Kidney epithelial cell (primary cell): ENCODE measurements around the gene DIP2C. TPM values are rescaled to one million over a fixed set of nuclear protein-coding genes. Genes with fewer than 3 reads are reported as not detected.

ENCODE experiments used
- DNase-seq: peaks from one replicate; pipeline ENCODE4 v3.0.0-alpha.2; 2010; ENCODE audit warnings: low read depth
- H3K27me3 ChIP-seq: 2 replicates; pipeline ENCODE4 v1.6.0; 2011; ENCODE audit warnings: low read length; ENCODE audit not compliant: control insufficient read depth, insufficient read depth
- H3K36me3 ChIP-seq: 2 replicates; pipeline ENCODE4 v1.5.1; 2011; ENCODE audit warnings: low read length; ENCODE audit not compliant: control insufficient read depth, insufficient read depth
- H3K4me3 ChIP-seq: 2 replicates; pipeline ENCODE4 v1.5.1; 2011; ENCODE audit warnings: low read depth, mild to moderate bottlenecking, control low read depth, low read length
- total RNA-seq: library from RNA; depleted of rRNA; stranded (reverse); fragments of >200 nt; gene quantifications from 2 replicates; pipeline ENCODE4 v1.2.3, GENCODE V29; 2015
- TF ChIP-seq, protein P1 (sequence below): IDR thresholded peaks from 2 replicates; pipeline ENCODE4 v1.5.1; 2011; ENCODE audit warnings: mild to moderate bottlenecking, moderate library complexity, low read length, control low read depth, inconsistent platforms; ENCODE audit not compliant: insufficient read depth, poor library complexity, severe bottlenecking

DIP2C gene
- total RNA-seq, 1 donor from 2014 or later = 19.2 TPM

GRCh38 chr10:677750-678661, 11.5 kb downstream of the DIP2C start:
- TF ChIP-seq, protein P1, sequence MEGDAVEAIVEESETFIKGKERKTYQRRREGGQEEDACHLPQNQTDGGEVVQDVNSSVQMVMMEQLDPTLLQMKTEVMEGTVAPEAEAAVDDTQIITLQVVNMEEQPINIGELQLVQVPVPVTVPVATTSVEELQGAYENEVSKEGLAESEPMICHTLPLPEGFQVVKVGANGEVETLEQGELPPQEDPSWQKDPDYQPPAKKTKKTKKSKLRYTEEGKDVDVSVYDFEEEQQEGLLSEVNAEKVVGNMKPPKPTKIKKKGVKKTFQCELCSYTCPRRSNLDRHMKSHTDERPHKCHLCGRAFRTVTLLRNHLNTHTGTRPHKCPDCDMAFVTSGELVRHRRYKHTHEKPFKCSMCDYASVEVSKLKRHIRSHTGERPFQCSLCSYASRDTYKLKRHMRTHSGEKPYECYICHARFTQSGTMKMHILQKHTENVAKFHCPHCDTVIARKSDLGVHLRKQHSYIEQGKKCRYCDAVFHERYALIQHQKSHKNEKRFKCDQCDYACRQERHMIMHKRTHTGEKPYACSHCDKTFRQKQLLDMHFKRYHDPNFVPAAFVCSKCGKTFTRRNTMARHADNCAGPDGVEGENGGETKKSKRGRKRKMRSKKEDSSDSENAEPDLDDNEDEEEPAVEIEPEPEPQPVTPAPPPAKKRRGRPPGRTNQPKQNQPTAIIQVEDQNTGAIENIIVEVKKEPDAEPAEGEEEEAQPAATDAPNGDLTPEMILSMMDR = no peak
- Histone ChIP-seq H3K4me3 (no peak overlapping the region), H3K27me3 (no peaks in the 10 kb centered on the region), H3K36me3 (peaks cover 2% of the 10 kb centered on the region)
- DNase-seq = no peak

- Histone ChIP-seq H3K4me3 (no peak overlapping the region), H3K27me3 (no peaks in the 10 kb centered on the region), H3K36me3 (peaks cover 2% of the 10 kb centered on the region)
- TF ChIP-seq, protein P1 = no peak
- DNase-seq = no peak
Observed at GRCh38 chr10:677038-677437, 12.4 kb downstream of the DIP2C start.

- Histone ChIP-seq H3K27me3 (no peaks in the 10 kb centered on the region), H3K36me3 (no peaks in the 10 kb centered on the region), H3K4me3 (no peak overlapping the region)
- TF ChIP-seq, protein P1 = no peak
- no peak for DNase-seq
Observed at GRCh38 chr10:676178-676577, 13.3 kb downstream of the DIP2C start.

GRCh38 chr10:675532-675931, 13.9 kb downstream of the DIP2C start:
- Histone ChIP-seq H3K36me3 (no peaks in the 10 kb centered on the region), H3K4me3 (no peak overlapping the region), H3K27me3 (no peaks in the 10 kb centered on the region)
- no peak for DNase-seq
- TF ChIP-seq, protein P1 = no peak

- Histone ChIP-seq H3K27me3 (no peaks in the 10 kb centered on the region), H3K36me3 (no peaks in the 10 kb centered on the region), H3K4me3 (no peak overlapping the region)
- TF ChIP-seq, protein P1 = no peak
- no peak for DNase-seq
Observed at GRCh38 chr10:673492-673891, 16.0 kb downstream of the DIP2C start.
